Panc1 (cell line): ENCODE results near the gene COX7B2.

ENCODE experiments used
- REST ChIP-seq, 2 experiments: IDR thresholded peaks; 2 replicates each; pipeline ENCODE4 v1.6.1; 2011 to 2012; ENCODE audit warnings: low read depth in 2 of 2, control low read depth in 1 of 2, low read length in 1 of 2, mild to moderate bottlenecking in 1 of 2, moderate library complexity in 1 of 2; ENCODE audit not compliant: insufficient read depth in 1 of 2
- TCF7L2 ChIP-seq: IDR thresholded peaks from 2 replicates; pipeline ENCODE4 v1.6.1; 2011; ENCODE audit warnings: mild to moderate bottlenecking, low read depth, low read length, inconsistent platforms
- TF ChIP-seq, protein P1 (sequence below): fragments of 450-650 bp; IDR thresholded peaks from 2 replicates; pipeline ENCODE4 v1.5.1; 2017; ENCODE audit warnings: mild to moderate bottlenecking

- TF ChIP-seq, protein P1, sequence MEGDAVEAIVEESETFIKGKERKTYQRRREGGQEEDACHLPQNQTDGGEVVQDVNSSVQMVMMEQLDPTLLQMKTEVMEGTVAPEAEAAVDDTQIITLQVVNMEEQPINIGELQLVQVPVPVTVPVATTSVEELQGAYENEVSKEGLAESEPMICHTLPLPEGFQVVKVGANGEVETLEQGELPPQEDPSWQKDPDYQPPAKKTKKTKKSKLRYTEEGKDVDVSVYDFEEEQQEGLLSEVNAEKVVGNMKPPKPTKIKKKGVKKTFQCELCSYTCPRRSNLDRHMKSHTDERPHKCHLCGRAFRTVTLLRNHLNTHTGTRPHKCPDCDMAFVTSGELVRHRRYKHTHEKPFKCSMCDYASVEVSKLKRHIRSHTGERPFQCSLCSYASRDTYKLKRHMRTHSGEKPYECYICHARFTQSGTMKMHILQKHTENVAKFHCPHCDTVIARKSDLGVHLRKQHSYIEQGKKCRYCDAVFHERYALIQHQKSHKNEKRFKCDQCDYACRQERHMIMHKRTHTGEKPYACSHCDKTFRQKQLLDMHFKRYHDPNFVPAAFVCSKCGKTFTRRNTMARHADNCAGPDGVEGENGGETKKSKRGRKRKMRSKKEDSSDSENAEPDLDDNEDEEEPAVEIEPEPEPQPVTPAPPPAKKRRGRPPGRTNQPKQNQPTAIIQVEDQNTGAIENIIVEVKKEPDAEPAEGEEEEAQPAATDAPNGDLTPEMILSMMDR, result no peak
- TF ChIP-seq TCF7L2, result no peak
- no peak for TF ChIP-seq REST (IDR thresholded peaks at IDR 0.05; ENCODE audit: insufficient read depth in 1 of 2, low read depth in 2 of 2, low read length in 1 of 2)
These were observed 91.2 kb downstream of the COX7B2 start for GRCh38 chr4:46817806-46818205.
